ENCODE results near the gene ADIPOQ.

ADIPOQ gene

DNA sequence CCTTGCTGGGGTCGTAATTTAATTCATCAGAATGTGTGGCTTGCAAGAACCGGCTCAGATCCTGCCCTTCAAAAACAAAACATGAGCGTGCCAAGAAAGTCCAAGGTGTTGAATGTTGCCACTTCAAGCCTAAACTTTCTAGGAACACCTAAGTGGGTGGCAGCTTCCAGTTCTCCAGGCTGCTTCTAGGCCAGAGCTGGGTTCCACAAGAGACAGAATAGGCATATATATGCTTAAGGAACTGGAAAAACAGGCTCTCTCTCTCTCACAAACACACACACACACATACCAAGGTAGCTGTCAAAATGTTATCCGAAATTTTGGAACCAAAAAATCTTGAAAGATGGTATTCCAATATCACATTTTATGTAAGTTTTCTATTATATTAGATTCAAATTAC, 890 bp upstream of the ADIPOQ start:
- H3K9ac ChIP-seq (ENCODE audit: low read length) = no peak overlapping the region
- no peak overlapping the region for H2AFZ ChIP-seq (ENCODE audit: low read length)
- H3K9me3 ChIP-seq (replicated peaks; ENCODE audit: insufficient read depth, low read length) = no peaks in the 10 kb centered on the region
- H3K27ac ChIP-seq (ENCODE audit: low read length) = no peak overlapping the region
- TF ChIP-seq, protein P1, sequence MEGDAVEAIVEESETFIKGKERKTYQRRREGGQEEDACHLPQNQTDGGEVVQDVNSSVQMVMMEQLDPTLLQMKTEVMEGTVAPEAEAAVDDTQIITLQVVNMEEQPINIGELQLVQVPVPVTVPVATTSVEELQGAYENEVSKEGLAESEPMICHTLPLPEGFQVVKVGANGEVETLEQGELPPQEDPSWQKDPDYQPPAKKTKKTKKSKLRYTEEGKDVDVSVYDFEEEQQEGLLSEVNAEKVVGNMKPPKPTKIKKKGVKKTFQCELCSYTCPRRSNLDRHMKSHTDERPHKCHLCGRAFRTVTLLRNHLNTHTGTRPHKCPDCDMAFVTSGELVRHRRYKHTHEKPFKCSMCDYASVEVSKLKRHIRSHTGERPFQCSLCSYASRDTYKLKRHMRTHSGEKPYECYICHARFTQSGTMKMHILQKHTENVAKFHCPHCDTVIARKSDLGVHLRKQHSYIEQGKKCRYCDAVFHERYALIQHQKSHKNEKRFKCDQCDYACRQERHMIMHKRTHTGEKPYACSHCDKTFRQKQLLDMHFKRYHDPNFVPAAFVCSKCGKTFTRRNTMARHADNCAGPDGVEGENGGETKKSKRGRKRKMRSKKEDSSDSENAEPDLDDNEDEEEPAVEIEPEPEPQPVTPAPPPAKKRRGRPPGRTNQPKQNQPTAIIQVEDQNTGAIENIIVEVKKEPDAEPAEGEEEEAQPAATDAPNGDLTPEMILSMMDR (IDR thresholded peaks at IDR 0.05; ENCODE audit: low read length) = no peak
- no peak for TF ChIP-seq EZH2phosphoT487 (IDR thresholded peaks at IDR 0.05; ENCODE audit: low read length)
- TF ChIP-seq EZH2 (optimal IDR thresholded peaks at IDR 0.05; ENCODE audit: low read depth, low read length) = no peak
- no peak overlapping the region for H3K4me2 ChIP-seq (ENCODE audit: low read depth, low read length)
- H3K4me1 ChIP-seq (ENCODE audit: low read length) = no peaks in the 10 kb centered on the region
- no peaks in the 10 kb centered on the region for H3F3A ChIP-seq (ENCODE audit: insufficient read depth, low read length)
- H3K79me2 ChIP-seq (ENCODE audit: low read length) = no peaks in the 10 kb centered on the region
- DNase-seq = no peak
- H3K9me2 ChIP-seq (replicated peaks; ENCODE audit: insufficient read depth, low read length) = no peaks in the 10 kb centered on the region
- H3K4me3 ChIP-seq (ENCODE audit: low read length) = no peak overlapping the region
- no peaks in the 10 kb centered on the region for H3K27me3 ChIP-seq (replicated peaks; ENCODE audit: insufficient read depth, low read length)
- H3K36me3 ChIP-seq (replicated peaks; ENCODE audit: insufficient read depth, low read length) = no peaks in the 10 kb centered on the region
- no peaks in the 10 kb centered on the region for H4K20me1 ChIP-seq (ENCODE audit: insufficient read depth, low read length)

DNA sequence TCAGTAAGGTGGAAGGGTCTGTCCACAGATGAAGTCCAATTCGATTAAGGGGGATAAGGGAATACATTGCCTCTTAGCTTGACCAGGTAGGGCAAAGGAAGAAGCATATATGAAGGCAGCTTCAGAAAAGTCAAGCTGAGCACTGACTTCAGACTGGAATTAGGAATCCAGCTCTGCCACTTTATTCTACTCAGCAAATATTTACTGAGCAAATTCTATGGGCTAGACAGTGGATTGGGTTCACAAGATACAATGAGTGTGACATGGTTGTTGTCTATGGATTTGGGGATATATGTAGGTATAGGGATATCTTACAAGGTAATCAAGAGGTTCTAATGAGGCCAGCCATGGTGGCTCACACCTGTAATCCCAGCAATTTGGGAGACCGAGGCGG, 526 bp downstream of the ADIPOQ start:
- no peak overlapping the region for H3K9ac ChIP-seq (ENCODE audit: low read length)
- no peak overlapping the region for H3K4me3 ChIP-seq (ENCODE audit: low read length)
- H3F3A ChIP-seq (ENCODE audit: insufficient read depth, low read length) = no peaks in the 10 kb centered on the region
- H3K36me3 ChIP-seq (replicated peaks; ENCODE audit: insufficient read depth, low read length) = no peaks in the 10 kb centered on the region
- no peak overlapping the region for H3K27ac ChIP-seq (ENCODE audit: low read length)
- no peaks in the 10 kb centered on the region for H3K9me2 ChIP-seq (replicated peaks; ENCODE audit: insufficient read depth, low read length)
- H2AFZ ChIP-seq (ENCODE audit: low read length) = no peak overlapping the region
- H4K20me1 ChIP-seq (ENCODE audit: insufficient read depth, low read length) = no peaks in the 10 kb centered on the region
- DNase-seq = no peak
- TF ChIP-seq, protein P1 (IDR thresholded peaks at IDR 0.05; ENCODE audit: low read length) = no peak
- TF ChIP-seq EZH2phosphoT487 (IDR thresholded peaks at IDR 0.05; ENCODE audit: low read length) (no peak), EZH2 (optimal IDR thresholded peaks at IDR 0.05; ENCODE audit: low read depth, low read length) (no peak)
- no peaks in the 10 kb centered on the region for H3K4me1 ChIP-seq (ENCODE audit: low read length)
- no peaks in the 10 kb centered on the region for H3K27me3 ChIP-seq (replicated peaks; ENCODE audit: insufficient read depth, low read length)
- no peaks in the 10 kb centered on the region for H3K79me2 ChIP-seq (ENCODE audit: low read length)
- H3K4me2 ChIP-seq (ENCODE audit: low read depth, low read length) = no peak overlapping the region
- H3K9me3 ChIP-seq (replicated peaks; ENCODE audit: insufficient read depth, low read length) = no peaks in the 10 kb centered on the region

DNA sequence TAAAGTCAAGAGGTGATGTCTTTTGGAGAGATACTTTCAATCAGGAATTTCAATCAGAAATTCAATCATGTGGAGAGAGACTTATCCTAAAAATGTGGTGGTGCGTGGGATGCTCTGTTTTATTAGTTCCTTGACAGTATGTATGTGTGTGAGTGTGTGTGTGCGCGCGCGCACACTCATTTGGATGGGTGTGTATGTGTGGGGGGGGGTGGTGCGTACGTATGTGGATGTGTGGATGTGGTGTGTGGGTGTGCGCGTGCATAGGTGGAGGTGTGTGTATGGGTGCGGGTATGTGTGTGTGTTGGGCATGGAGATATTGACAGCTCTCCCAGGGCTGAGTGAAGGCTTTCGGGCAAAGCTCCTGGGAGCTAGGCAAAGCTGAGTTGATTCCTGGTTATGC, 2.4 kb downstream of the ADIPOQ start:
- H2AFZ ChIP-seq (ENCODE audit: low read length) = no peak overlapping the region
- no peaks in the 10 kb centered on the region for H3F3A ChIP-seq (ENCODE audit: insufficient read depth, low read length)
- H4K20me1 ChIP-seq (ENCODE audit: insufficient read depth, low read length) = no peaks in the 10 kb centered on the region
- no peaks in the 10 kb centered on the region for H3K79me2 ChIP-seq (ENCODE audit: low read length)
- no peak overlapping the region for H3K4me2 ChIP-seq (ENCODE audit: low read depth, low read length)
- H3K27ac ChIP-seq (ENCODE audit: low read length) = no peak overlapping the region
- H3K4me1 ChIP-seq (ENCODE audit: low read length) = no peaks in the 10 kb centered on the region
- H3K9me2 ChIP-seq (replicated peaks; ENCODE audit: insufficient read depth, low read length) = no peaks in the 10 kb centered on the region
- H3K9ac ChIP-seq (ENCODE audit: low read length) = no peak overlapping the region
- no peaks in the 10 kb centered on the region for H3K9me3 ChIP-seq (replicated peaks; ENCODE audit: insufficient read depth, low read length)
- H3K4me3 ChIP-seq (ENCODE audit: low read length) = no peak overlapping the region
- DNase-seq = no peak
- H3K36me3 ChIP-seq (replicated peaks; ENCODE audit: insufficient read depth, low read length) = no peaks in the 10 kb centered on the region
- TF ChIP-seq EZH2 (optimal IDR thresholded peaks at IDR 0.05; ENCODE audit: low read depth, low read length) = no peak
- TF ChIP-seq EZH2phosphoT487 (IDR thresholded peaks at IDR 0.05; ENCODE audit: low read length) = no peak
- TF ChIP-seq, protein P1 (IDR thresholded peaks at IDR 0.05; ENCODE audit: low read length) = no peak
- no peaks in the 10 kb centered on the region for H3K27me3 ChIP-seq (replicated peaks; ENCODE audit: insufficient read depth, low read length)
